AG09309 (cell line): Measurements from ENCODE around the gene FOXN3.

ENCODE experiments used
- DNase-seq: peaks from one replicate; pipeline ENCODE4 v3.0.0-alpha.2; 2010; ENCODE audit warnings: low read depth
- H3K4me3 ChIP-seq: 2 replicates; pipeline ENCODE4 v1.5.1; 2011; ENCODE audit warnings: mild to moderate bottlenecking, low read depth, low read length, moderate library complexity; ENCODE audit not compliant: control insufficient read depth
- TF ChIP-seq, protein P1 (sequence below): IDR thresholded peaks from 2 replicates; pipeline ENCODE4 v1.5.1; 2011; ENCODE audit warnings: mild to moderate bottlenecking, low read depth, low read length, inconsistent platforms; ENCODE audit not compliant: insufficient read depth, control insufficient read depth; ENCODE audit errors: missing control alignments

Gene FOXN3

DNA sequence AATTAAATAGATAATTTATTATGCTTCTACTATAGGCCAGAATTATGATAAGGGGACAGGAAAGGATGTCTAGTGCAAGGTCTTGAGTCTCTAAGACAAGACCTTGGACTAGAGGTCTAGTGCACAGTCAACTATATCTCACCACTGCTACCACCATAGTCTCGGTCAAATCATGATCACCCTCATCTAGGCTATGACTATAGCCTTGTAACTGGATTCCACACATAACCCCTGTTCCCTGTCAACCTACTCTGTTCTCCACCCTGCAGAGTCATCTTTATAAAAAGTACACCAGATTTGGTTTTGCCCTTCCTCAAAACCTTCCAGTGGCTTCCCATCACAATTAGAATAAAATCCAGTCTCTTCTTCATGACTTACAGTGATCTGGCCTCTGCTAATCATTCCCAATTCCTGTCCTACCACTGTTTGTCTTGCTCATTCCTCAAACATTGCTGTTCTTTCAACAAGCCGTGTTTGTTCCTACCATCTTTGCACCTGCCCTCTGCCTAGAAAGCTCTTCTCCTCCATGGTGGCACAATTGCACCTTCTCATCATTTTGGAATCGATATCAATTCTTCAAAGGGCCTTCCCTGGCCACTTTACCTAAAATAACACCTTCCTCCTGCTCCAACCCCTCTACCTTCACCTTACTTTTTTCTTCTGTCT is 169.4 kb downstream of the FOXN3 start:
- no peak for DNase-seq
- TF ChIP-seq, protein P1, sequence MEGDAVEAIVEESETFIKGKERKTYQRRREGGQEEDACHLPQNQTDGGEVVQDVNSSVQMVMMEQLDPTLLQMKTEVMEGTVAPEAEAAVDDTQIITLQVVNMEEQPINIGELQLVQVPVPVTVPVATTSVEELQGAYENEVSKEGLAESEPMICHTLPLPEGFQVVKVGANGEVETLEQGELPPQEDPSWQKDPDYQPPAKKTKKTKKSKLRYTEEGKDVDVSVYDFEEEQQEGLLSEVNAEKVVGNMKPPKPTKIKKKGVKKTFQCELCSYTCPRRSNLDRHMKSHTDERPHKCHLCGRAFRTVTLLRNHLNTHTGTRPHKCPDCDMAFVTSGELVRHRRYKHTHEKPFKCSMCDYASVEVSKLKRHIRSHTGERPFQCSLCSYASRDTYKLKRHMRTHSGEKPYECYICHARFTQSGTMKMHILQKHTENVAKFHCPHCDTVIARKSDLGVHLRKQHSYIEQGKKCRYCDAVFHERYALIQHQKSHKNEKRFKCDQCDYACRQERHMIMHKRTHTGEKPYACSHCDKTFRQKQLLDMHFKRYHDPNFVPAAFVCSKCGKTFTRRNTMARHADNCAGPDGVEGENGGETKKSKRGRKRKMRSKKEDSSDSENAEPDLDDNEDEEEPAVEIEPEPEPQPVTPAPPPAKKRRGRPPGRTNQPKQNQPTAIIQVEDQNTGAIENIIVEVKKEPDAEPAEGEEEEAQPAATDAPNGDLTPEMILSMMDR: no peak

DNA sequence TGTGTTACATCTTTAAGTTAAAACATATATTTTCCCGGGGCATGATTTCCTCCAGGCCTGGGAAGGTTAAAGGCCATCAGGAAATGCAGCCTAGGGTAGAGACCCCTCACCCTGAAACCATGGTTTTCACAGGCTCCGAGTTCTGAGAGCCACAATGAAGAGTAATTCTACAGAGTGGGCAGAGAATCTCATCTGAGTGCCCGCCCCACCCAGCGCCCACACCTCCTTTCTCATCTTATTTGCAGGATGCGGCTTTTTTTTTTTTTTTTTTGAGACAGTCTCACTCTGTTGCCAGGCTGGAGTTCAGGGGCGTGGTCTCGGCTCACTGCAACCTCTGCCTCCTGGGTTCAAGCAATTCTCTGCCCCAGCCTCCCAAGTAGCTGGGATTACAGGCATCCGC is 170.7 kb downstream of the FOXN3 start:
- H3K4me3 ChIP-seq: no peak overlapping the region
- DNase-seq: no peak
- TF ChIP-seq, protein P1: no peak

More for the DNA sequence above, 169.4 kb downstream of the FOXN3 start:
- H3K4me3 ChIP-seq: no peak overlapping the region

DNA sequence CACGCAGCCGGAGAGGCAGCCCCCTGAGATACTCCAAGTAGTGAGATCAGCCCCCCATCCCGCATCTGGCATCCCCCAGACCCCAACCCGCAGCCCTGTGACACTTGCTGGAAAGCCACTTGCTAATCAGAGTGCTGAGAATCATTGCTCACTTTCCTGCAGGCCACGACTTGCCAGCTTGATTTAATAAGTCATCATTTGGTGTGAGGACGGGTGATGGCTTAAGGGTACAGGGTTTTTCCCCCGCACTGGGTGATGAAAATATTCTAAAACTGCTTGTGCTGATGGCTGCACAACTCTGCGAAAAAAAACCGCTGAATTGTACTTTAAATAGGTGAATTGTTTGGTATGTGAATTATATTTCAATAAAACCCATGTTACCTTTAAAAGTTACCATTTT is 171.2 kb downstream of the FOXN3 start:
- no peak overlapping the region for H3K4me3 ChIP-seq
- DNase-seq: no peak
- TF ChIP-seq, protein P1: no peak

DNA sequence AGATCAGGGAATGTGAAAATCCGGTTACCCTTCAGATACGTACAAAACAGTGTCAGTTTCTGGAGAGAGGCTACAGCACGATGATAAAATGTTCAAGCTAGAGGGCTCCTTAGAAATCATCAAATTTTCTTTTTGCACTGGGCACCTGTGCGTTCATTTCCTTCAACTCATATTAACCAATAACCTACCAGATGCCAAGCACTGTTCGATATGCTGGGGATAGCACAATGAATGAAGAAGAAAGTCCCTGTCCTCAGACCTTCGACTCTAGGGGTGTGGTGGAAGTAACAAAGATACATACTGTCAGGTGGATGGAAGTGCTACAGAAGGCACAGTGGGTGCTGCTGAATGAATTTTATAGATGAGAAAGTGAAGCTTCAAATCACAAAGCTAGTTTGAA is 172.3 kb downstream of the FOXN3 start:
- TF ChIP-seq, protein P1: no peak
- H3K4me3 ChIP-seq: no peak overlapping the region
- DNase-seq: no peak

DNA sequence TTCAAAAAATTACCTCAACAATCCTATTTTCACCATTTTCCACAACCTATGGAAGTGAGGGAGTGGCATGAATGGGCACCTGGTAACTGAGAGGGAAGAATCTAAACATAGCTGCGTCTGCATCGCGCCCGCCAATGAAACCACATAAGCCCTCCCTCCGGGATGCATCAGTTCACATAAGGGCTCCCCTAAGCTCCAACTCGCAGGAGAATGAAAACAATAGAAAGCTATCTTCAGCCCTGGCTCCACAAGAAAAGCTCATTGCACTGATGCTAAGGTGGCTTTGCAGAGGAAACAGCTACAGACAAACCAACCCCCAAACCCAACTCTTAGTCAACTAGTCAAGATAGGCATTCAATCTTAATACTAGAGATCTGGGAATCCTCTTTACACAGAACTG is 173.3 kb downstream of the FOXN3 start:
- TF ChIP-seq, protein P1: no peak

DNA sequence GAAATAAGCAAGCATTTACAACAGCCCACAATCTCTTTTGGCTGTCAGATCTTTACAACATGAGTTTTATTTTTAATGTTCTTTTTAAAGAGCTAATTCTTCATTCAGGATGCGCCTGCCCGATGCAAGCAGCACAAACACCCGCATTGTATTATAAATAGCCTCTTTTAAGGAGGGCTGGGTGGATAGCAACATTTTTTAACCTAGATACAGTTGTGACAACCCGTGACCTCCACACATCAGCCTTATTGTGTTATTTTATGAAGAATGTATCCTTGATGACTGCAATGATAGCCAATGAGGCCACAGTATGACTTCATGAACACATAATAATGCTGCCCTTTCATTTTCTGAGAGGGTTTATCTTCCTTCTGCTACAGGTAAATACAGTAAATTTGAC is 173.7 kb downstream of the FOXN3 start:
- DNase-seq: no peak
- H3K4me3 ChIP-seq: no peak overlapping the region
- TF ChIP-seq, protein P1: no peak

More for the DNA sequence above, 173.3 kb downstream of the FOXN3 start:
- no peak for DNase-seq
- H3K4me3 ChIP-seq: no peak overlapping the region
